Measurements from ENCODE around the gene TNIK. TPM values are rescaled to one million over a fixed set of nuclear protein-coding genes. Genes with fewer than 3 reads are reported as not detected.

Gene TNIK
- total and polyA plus RNA-seq, 10 of the 15 experiments (the other 5 are each of a cell fraction or from before 2014, with no cell fraction given): 13.9 to 74.3 (median 48.2) TPM

- H3K9me3 ChIP-seq (replicated peaks; ENCODE audit: control insufficient read depth, insufficient read depth, low read length): no peaks in the 10 kb centered on the region; the same call in 1 of the 3 replicates
- ChIA-PET SMC1A (ENCODE audit: uncharacterized antibody, unreplicated experiment) (interaction anchor here (0.6 kb wide), 1 partner anchor 12 kb away, joined by 3 read pairs; no protein-coding TSS in a partner anchor), RAD21 (ENCODE audit: unreplicated experiment) (interaction anchor here (0.6 to 1.0 kb wide), 2 partner anchors 14 to 113 kb away, joined by 3 read pairs; no protein-coding TSS in a partner anchor), POLR2A (interaction anchor here (0.5 to 0.6 kb wide), 2 partner anchors 149 to 549 kb away, joined by 3 to 4 read pairs; no protein-coding TSS in a partner anchor), CTCF (interaction anchor here (0.9 to 1.5 kb wide), 4 partner anchors 8 to 26 kb away, joined by 3 to 7 read pairs (median 4); no protein-coding TSS in a partner anchor)
- peaks cover 0 to 9% of the 10 kb centered on the region in 2 experiments; a peak in 3 of 4 replicates for H3K36me3 ChIP-seq (ENCODE audit: control insufficient read depth in 2 of 2, insufficient read depth in 2 of 2, low read length in 1 of 2)
- no peak overlapping the region for H3K4me2 ChIP-seq (ENCODE audit: control insufficient read depth, insufficient read depth)
- no peak overlapping the region for H2AFZ ChIP-seq (ENCODE audit: control insufficient read depth, low read depth, low read length)
- FAIRE-seq: no peak
- no TSS peak for BruUV-seq (replicated peaks)
- H3K9ac ChIP-seq (ENCODE audit: control insufficient read depth, insufficient read depth, low read length): no peak overlapping the region
- no peaks in the 10 kb centered on the region for H3K27me3 ChIP-seq (replicated peaks in 1 of 2; ENCODE audit: control insufficient read depth in 2 of 2, insufficient read depth in 2 of 2, low read length in 1 of 2)
- H3K79me2 ChIP-seq (ENCODE audit: control insufficient read depth, insufficient read depth, low read length): peaks cover 2% of the 10 kb centered on the region
- in situ Hi-C loops (cut with MboI) (no loop called here), intact Hi-C loops (cut with micrococcal nuclease; ENCODE audit: unreplicated experiment) (no loop called here)
- no peak for DNase-seq (ENCODE audit: low read depth, low spot score)
- no peak overlapping the region for H3K27ac ChIP-seq (ENCODE audit: control insufficient read depth, insufficient read depth)
- ATAC-seq: no peak
- WGBS (ENCODE audit: insufficient coverage, insufficient replicate concordance, low lambda C conversion rate, missing lambda C conversion rate): 97% methylated on average over 3 of the region's 3 CpGs
- no peaks in the 10 kb centered on the region; the same call in 1 of the 2 replicates for H3K4me1 ChIP-seq (ENCODE audit: control insufficient read depth, insufficient read depth, low read length)
- no peaks in the 10 kb centered on the region for H4K20me1 ChIP-seq (ENCODE audit: control insufficient read depth, insufficient read depth)
- H3K4me3 ChIP-seq: no peak overlapping the region
- no peak for TF ChIP-seq SKIL (IDR thresholded peaks at IDR 0.05; ENCODE audit: low read depth, poor library complexity, severe bottlenecking)
- TF ChIP-seq KAT2A (conservative IDR thresholded peaks at IDR 0.05; ENCODE audit: control insufficient read depth, low read depth, low read length): no peak
- TF ChIP-seq BACH1 (IDR thresholded peaks at IDR 0.05; ENCODE audit: borderline replicate concordance): no peak
- TF ChIP-seq RBBP5 (conservative IDR thresholded peaks at IDR 0.05): no peak
- no peak for TF ChIP-seq ZNF592 (IDR thresholded peaks at IDR 0.05)
- no peak for TF ChIP-seq ATF7 (IDR thresholded peaks at IDR 0.05; ENCODE audit: low read depth)
- TF ChIP-seq RAD51 (IDR thresholded peaks at IDR 0.05): no peak
- TF ChIP-seq PAX8 (IDR thresholded peaks at IDR 0.05): no peak
- no peak for TF ChIP-seq RUNX3 (IDR thresholded peaks at IDR 0.05; ENCODE audit: low read length)
- no peak for TF ChIP-seq ZBED1 (IDR thresholded peaks at IDR 0.05; ENCODE audit: borderline replicate concordance)
- no peak for TF ChIP-seq DPF2 (IDR thresholded peaks at IDR 0.05)
- no peak for TF ChIP-seq ZBTB33 (IDR thresholded peaks at IDR 0.05)
These were observed 261.3 kb downstream of the TNIK start for GRCh38 chr3:171198781-171199472.

All from GM12878 (cell line).